A673 (cell line): Measurements from ENCODE around the gene CHFR.

Experiments used
- CTCF ChIP-seq: fragments of 300-800, 200-600 bp; sonication (generic); conservative IDR thresholded peaks from 2 replicates; pipeline ENCODE4 v1.5.1; 2017; ENCODE audit warnings: low read depth, mild to moderate bottlenecking, antibody characterized with exemption, low read length, moderate library complexity, mixed read lengths
- EZH2 ChIP-seq: fragments of 200-600 bp; sonication (generic); IDR thresholded peaks from 2 replicates; pipeline ENCODE4 v1.6.1; 2017; ENCODE audit warnings: borderline replicate concordance, low read depth, mild to moderate bottlenecking, mixed read lengths, antibody characterized with exemption, low read length; ENCODE audit not compliant: poor library complexity, severe bottlenecking

- TF ChIP-seq CTCF (no peak), EZH2 (no peak)
Observed at GRCh38 chr12:132803888-132804287, 83.5 kb downstream of the CHFR start.
